Ascending aorta (tissue), 2 donors: Measurements from ENCODE around the gene BCCIP. TPM values are rescaled to one million over a fixed set of nuclear protein-coding genes. Genes with fewer than 3 reads are reported as not detected.

Source experiments
- DNase-seq, 2 donors: peaks; one replicate each; pipeline ENCODE4 v3.0.0-alpha.2; 2019; ENCODE audit warnings: low spot score in 2 of 2
- H3K27ac ChIP-seq, 2 donors: fragments of 200-600 bp; sonication (generic); one replicate each; pipeline ENCODE4 v1.5.1; 2016 to 2017; ENCODE audit warnings: mild to moderate bottlenecking in 1 of 2
- H3K27me3 ChIP-seq: fragments of 200-600 bp; sonication (generic); one replicate; pipeline ENCODE4 v1.5.1; 2017
- H3K36me3 ChIP-seq, 2 donors: fragments of 200-600 bp; sonication (generic); one replicate each; pipeline ENCODE4 v1.5.1; 2016
- H3K4me1 ChIP-seq, 2 donors: fragments of 200-600 bp; sonication (generic); one replicate each; pipeline ENCODE4 v1.5.1; 2016 to 2017; ENCODE audit warnings: mild to moderate bottlenecking in 1 of 2
- H3K4me3 ChIP-seq, 2 donors: fragments of 200-600 bp; sonication (generic); one replicate each; pipeline ENCODE4 v1.5.1; 2016 to 2017; ENCODE audit warnings: mild to moderate bottlenecking in 1 of 2
- H3K9me3 ChIP-seq, 2 donors: fragments of 200-600 bp; sonication (generic); one replicate each; pipeline ENCODE4 v1.5.1; 2016
- CTCF ChIP-seq, 3 experiments: fragments of 200-600 bp in 2 of 3; fragments of 450-650 bp in 1 of 3; sonication (generic) in 2 of 3; IDR thresholded peaks; one replicate each; pipeline ENCODE4 v1.5.1; 2016 to 2019; ENCODE audit warnings: antibody characterized with exemption in 3 of 3, mild to moderate bottlenecking in 1 of 3, moderate library complexity in 1 of 3
- intact Hi-C: fragments of 100-400 bp; cut with DNase I; formaldehyde crosslinking; loops from one replicate; pipeline ENCODE4 v1.15.1; 2023
- total RNA-seq: library from RNA; depleted of rRNA; stranded (reverse); fragments of >200 nt; gene quantifications from one replicate; pipeline ENCODE4 v1.1.0, GENCODE V29; 2016

The BCCIP gene
- 4.7 TPM for total RNA-seq

GRCh38 chr10:125822878-125823662 lies at the start of gene BCCIP, which contains the start of gene UROS:
Gene BCCIP (plus strand): TSS chr10:125823546. CDS start chr10:125823558, 12 bp downstream.
Gene UROS (minus strand): TSS chr10:125823258. CDS start chr10:125816499, 6,759 bp downstream.
- Histone ChIP-seq H3K27me3 (no peaks in the 10 kb centered on the region), H3K27ac (peak within 1 kb of the TSS; percentile 79 to 81), H3K4me3 (peak within 1 kb of the TSS; percentile 76 to 81), H3K9me3 (no peaks in the 10 kb centered on the region), H3K36me3 (peaks cover 5 to 13% of the 10 kb centered on the region in 2 donors), H3K4me1 (peaks cover 9 to 19% of the 10 kb centered on the region in 2 donors)
- peak; percentile 56 to 93 for DNase-seq
- peak in 1 of 3 experiments; percentile 8 for TF ChIP-seq CTCF (IDR thresholded peaks at IDR 0.05)
- intact Hi-C loops: loop anchor here (2.0 kb wide), 3 partner anchors 74 to 1404 kb away; partner anchors contain the start of genes EDRF1, FANK1 and OAT

GRCh38 chr10:125773687-125774543 lies 49.4 kb upstream of the BCCIP start:
- Histone ChIP-seq H3K27ac (no peak overlapping the region), H3K9me3 (no peaks in the 10 kb centered on the region), H3K36me3 (no peaks in the 10 kb centered on the region), H3K4me3 (no peak overlapping the region), H3K27me3 (no peaks in the 10 kb centered on the region), H3K4me1 (peaks cover 0 to under 1% of the 10 kb centered on the region in 2 donors)
- no peak for TF ChIP-seq CTCF (IDR thresholded peaks at IDR 0.05)
- DNase-seq: no peak
- intact Hi-C loops: no loop called here

- intact Hi-C loops: no loop called here
Measured at GRCh38 chr10:125774581-125775191, 48.7 kb upstream of the BCCIP start.

GRCh38 chr10:125775491-125776106 lies 47.7 kb upstream of the BCCIP start, which contains the start of gene MMP21:
Gene MMP21 (minus strand): TSS chr10:125775821. CDS start chr10:125775821, 0 bp downstream.
- intact Hi-C loops: no loop called here
- TF ChIP-seq CTCF (IDR thresholded peaks at IDR 0.05): no peak
- DNase-seq: no peak

More at GRCh38 chr10:125774581-125775191, 48.7 kb upstream of the BCCIP start:
- H3K4me1 ChIP-seq: no peaks in the 10 kb centered on the region
- TF ChIP-seq CTCF (IDR thresholded peaks at IDR 0.05): no peak
- H3K27me3 ChIP-seq: no peaks in the 10 kb centered on the region
- H3K9me3 ChIP-seq: no peaks in the 10 kb centered on the region
- H3K36me3 ChIP-seq: no peaks in the 10 kb centered on the region
- no peak for DNase-seq
- H3K27ac ChIP-seq: no peak overlapping the region
- H3K4me3 ChIP-seq: no peak overlapping the region

GRCh38 chr10:125777806-125778205 lies 45.5 kb upstream of the BCCIP start:
- TF ChIP-seq CTCF (IDR thresholded peaks at IDR 0.05): no peak
- H3K27ac ChIP-seq: no peak overlapping the region
- H3K36me3 ChIP-seq: no peaks in the 10 kb centered on the region
- no peak overlapping the region for H3K4me3 ChIP-seq
- intact Hi-C loops: no loop called here
- no peak for DNase-seq
- no peaks in the 10 kb centered on the region for H3K9me3 ChIP-seq
- H3K27me3 ChIP-seq: no peaks in the 10 kb centered on the region
- H3K4me1 ChIP-seq: no peaks in the 10 kb centered on the region

More at GRCh38 chr10:125775491-125776106, 47.7 kb upstream of the BCCIP start, which contains the start of gene MMP21:
- Histone ChIP-seq H3K27ac (no peak within 1 kb of the TSS), H3K27me3 (no peaks in the 10 kb centered on the region), H3K4me3 (no peak within 1 kb of the TSS), H3K36me3 (no peaks in the 10 kb centered on the region), H3K4me1 (no peaks in the 10 kb centered on the region), H3K9me3 (no peaks in the 10 kb centered on the region)
